ENCODE results near the gene CFAP251.
A peak's percentile ranks its signal among the peaks of the same experiment; 100 is the strongest.

The CFAP251 gene

DNA sequence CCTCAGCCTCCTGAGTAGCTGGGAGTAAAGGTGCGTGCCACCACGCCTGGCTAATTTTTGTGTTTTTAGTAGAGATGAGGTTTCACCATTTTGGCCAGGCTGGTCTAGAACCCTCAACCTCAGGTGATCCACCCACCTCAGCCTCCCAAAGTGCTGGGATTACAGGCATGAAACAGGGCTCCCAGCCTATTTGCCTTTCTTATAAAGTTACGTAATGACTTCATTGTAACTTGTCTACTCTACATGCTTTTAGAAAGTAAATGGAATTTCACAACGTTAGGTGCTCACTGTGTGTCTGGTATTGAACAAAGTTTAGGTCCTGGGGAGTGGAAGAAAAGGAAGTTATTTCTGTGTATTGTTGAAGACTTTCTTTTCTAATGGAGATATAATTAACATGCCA, 12.5 kb downstream of the CFAP251 start:
- TF ChIP-seq CTCF (IDR thresholded peaks at IDR 0.05; ENCODE audit: low read depth, low read length) = no peak
- Histone ChIP-seq H3K36me3 (no peaks in the 10 kb centered on the region), H3K4me1 (no peaks in the 10 kb centered on the region), H3K27me3 (no peaks in the 10 kb centered on the region), H3K4me3 (ENCODE audit: low read depth, low read length) (no peak overlapping the region), H3K9me3 (no peaks in the 10 kb centered on the region)
- DNase-seq = no peak

GRCh38 chr12:121932176-121932536, 13.8 kb downstream of the CFAP251 start:
- H3K4me1 ChIP-seq = no peaks in the 10 kb centered on the region
- no peaks in the 10 kb centered on the region for H3K9me3 ChIP-seq
- no peak for DNase-seq
- no peaks in the 10 kb centered on the region for H3K36me3 ChIP-seq
- no peak for TF ChIP-seq CTCF (IDR thresholded peaks at IDR 0.05; ENCODE audit: low read depth, low read length)
- H3K27me3 ChIP-seq = no peaks in the 10 kb centered on the region
- no peak overlapping the region for H3K4me3 ChIP-seq (ENCODE audit: low read depth, low read length)

GRCh38 chr12:121932914-121933521, 14.6 kb downstream of the CFAP251 start:
- no peak for TF ChIP-seq CTCF (IDR thresholded peaks at IDR 0.05; ENCODE audit: low read depth, low read length)
- DNase-seq = no peak
- Histone ChIP-seq H3K4me1 (no peaks in the 10 kb centered on the region), H3K4me3 (ENCODE audit: low read depth, low read length) (no peak overlapping the region), H3K27me3 (no peaks in the 10 kb centered on the region), H3K9me3 (no peaks in the 10 kb centered on the region), H3K36me3 (no peaks in the 10 kb centered on the region)

GRCh38 chr12:121933522-121934308, 15.3 kb downstream of the CFAP251 start:
- Histone ChIP-seq H3K4me3 (ENCODE audit: low read depth, low read length) (no peak overlapping the region), H3K27me3 (no peaks in the 10 kb centered on the region), H3K4me1 (no peaks in the 10 kb centered on the region), H3K9me3 (no peaks in the 10 kb centered on the region), H3K36me3 (no peaks in the 10 kb centered on the region)
- no peak for TF ChIP-seq CTCF (IDR thresholded peaks at IDR 0.05; ENCODE audit: low read depth, low read length)
- DNase-seq = peak; percentile 31

DNA sequence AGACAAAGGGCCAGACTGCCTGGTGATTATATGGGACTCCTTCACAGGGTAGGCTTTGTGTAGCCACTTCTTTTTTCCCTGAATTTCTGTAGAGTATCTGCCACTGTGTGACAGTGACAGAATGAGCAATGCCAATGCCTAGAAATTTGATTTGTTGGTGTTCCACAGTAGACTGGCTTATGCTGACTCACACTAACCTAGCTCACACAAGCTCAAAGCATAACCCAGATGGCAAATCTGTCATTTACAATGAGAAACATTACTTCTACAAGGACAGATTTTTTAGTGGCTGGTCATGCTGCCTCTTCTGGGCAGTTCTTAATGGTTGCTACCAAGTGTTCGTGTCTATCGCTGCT, 15.9 kb downstream of the CFAP251 start:
- Histone ChIP-seq H3K36me3 (no peaks in the 10 kb centered on the region), H3K4me1 (no peaks in the 10 kb centered on the region), H3K4me3 (ENCODE audit: low read depth, low read length) (no peak overlapping the region), H3K9me3 (no peaks in the 10 kb centered on the region), H3K27me3 (no peaks in the 10 kb centered on the region)
- TF ChIP-seq CTCF (IDR thresholded peaks at IDR 0.05; ENCODE audit: low read depth, low read length) = no peak
- DNase-seq = no peak

DNA sequence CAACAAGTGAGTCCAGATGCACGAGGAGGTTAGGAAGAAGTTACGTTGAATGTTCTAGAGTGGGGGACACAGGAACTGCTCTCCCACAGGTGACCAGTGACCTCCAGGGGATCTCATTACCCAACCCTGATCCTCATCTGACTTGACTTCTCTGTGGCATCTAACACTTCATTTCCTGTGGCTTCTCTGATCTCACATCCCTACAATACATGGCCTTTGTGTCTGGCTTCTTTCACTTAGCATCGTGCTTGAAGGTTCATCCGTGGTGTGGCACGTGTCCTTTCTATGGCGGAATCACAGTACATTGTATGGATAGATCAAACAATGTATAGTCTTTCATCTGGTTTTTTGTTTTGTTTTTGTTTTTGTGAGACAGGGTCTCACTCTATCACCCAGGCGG, 19.3 kb downstream of the CFAP251 start:
- Histone ChIP-seq H3K27me3 (no peaks in the 10 kb centered on the region), H3K4me1 (no peaks in the 10 kb centered on the region), H3K9me3 (no peaks in the 10 kb centered on the region), H3K36me3 (no peaks in the 10 kb centered on the region), H3K4me3 (ENCODE audit: low read depth, low read length) (no peak overlapping the region)
- DNase-seq = no peak
- no peak for TF ChIP-seq CTCF (IDR thresholded peaks at IDR 0.05; ENCODE audit: low read depth, low read length)
